Cortex of kidney (tissue), 1 donor: ENCODE measurements around the gene CSMD2.

ENCODE experiments used
- DNase-seq: peaks from one replicate; lab custom pipeline; 2025; lab: John Stamatoyannopoulos, UW

The CSMD2 gene

DNA sequence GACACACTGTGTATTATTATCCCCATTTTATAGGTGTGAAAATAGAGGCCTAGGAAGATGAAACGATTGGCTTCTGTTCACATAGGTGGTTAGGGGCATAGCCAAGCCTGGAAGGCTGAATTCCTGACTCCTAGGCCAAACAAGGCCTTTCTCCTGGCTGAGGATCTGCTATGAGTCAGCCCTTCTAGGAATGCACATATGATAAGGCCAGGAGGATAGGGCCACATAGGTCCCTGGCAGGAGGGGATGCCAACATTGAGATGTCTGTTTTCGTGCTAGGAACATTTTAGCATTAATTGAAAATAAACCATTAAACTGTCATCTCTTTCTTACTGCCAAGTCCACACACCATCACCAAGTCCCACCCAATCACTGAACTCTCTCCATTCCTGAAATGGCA, 9.2 kb downstream of the CSMD2 start:
- no peak for DNase-seq

DNA sequence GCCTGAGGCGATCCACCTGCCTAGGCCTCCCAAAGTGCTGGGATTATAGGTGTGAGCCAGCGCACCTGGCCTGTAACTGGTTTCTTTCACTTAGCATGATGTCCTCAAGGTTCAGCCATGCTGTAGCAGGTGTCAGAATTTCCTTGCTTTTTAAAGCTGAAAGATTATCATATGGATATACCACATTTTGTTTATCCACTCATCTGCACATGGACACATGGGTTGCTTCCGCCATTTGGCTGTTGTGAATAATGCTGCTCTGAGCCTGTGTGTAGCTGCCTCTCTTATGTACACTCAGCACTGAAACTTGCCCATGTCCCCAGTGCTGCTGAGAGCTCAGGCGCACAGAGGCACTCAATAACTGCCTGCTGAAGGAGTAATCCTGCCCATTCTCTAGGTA, 11.8 kb downstream of the CSMD2 start:
- no peak for DNase-seq

DNA sequence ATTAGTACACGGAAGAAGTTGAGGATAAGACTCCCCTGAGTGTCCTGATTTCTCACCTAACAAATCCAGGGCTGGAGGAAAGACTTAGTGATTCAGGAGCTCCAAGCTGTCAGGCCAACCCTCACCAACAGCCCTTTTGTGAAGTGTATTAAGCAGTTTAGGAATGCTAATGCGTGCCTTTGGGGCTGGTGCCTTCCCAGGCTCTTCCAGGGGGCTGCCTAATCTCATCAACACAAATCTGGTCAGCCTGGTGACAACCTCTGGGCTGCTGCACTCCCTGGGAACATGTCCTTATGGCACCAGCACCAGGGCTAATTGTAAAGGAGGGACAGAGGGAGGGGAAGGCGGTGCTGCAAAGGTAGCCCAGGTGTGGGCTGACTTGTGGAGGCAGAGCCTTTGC, 15.5 kb downstream of the CSMD2 start:
- DNase-seq: no peak

DNA sequence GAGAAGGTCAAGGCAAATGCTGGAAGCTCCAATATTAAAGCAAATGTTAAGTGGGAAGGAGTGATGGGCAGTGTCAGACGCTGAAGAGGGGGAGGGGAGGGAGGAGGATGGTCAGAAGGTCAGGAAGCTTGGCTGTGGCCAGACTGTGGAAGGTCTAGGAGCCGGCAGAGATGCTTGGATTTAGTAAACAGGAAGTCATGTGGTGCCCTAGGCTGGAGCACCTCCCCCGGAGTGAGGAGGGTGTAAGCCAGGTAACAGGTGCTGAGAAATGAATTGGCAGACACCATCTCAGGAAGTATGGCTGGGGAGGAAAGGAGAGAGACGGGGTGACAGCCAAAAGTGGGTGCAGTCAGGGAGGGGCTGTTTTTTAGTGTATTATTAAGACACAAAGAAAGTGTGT, 17.7 kb downstream of the CSMD2 start:
- no peak for DNase-seq

DNA sequence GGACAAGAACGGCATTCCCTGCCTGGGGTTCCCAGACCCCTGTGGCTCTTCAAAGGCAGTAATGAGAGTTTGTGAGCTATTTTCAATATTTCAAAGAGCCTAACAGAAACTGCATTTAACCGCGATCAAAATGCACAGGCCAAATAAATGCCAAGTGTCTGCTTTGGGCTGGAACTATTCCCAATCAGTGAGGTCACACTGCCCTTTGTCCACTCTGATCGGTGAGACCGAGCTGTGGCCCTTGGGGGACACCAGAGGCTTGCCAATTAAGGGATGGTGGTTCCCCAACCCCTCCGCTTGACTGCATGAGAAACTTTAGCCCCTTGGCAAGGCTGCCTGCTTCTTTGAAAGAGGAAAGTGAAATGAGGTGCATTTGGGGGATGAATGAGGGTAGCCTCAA, 20.3 kb downstream of the CSMD2 start:
- DNase-seq: no peak

DNA sequence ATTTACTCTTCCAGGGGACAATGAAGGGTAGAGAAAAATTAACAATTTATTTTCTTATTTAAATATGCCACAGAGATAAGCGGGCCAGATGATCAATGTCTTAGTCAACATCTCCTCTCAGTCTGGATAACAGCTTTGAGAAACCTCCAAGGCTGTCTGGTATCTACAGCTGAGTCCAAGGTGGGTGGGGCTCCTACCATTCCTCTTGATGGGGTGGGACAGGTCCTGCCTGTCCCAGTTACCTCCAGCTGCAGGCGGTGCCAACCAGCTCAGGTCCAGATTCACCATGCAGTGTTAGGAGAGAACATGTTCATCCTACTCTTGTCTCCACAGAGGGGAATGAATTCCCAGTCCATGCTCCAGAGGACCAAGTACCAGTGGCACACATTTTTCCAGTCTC, 21.1 kb downstream of the CSMD2 start:
- no peak for DNase-seq

DNA sequence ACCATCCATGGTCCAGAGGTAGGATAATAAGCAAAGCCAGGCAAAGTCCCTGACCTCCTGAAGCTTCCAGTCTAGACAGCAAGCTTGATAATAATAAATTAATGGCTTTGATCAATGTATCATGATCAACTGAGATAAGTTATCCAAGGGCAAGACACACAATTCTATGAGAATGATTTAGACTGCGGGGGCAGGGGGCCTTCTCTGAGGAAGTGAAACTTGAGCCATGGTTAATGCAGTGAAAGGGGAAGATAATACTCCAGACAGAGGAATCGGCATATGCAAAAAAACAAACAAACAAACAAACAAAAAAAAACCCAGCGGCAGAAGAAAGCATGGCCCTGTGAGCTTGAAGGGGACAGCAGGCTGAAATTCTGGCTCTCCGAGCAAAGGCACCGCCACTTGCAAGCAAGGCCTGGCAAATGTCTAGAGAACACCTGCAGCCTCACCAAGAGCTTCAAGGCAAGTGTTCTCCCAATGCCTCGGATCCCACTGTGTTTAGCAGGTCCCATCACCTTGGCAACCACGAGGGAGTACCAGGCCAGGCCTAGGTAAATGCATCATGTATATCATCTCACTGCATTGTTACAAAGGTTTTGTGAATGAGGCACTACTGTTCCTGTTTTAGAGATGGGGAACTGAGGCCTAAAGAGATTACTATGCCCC, 24.9 kb downstream of the CSMD2 start:
- no peak for DNase-seq

DNA sequence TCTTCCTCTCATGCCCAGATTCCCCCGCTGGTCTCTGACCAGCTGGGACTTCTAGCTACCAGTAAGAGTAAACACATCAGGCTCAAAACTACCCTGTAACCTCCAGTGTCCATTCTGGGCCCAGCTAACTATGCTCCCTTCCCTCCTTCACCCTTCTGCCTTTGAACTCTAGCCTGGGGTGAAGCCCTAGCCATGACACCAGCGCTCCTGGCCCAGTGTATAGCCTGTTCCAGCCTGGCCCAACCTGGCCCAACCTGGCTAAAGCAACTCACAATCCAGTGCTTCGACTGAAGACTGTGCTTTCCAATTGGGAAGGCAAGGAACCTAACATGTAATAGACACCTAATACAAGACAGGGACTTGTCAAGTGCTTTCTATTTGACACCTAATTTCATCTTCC, 27.6 kb downstream of the CSMD2 start:
- DNase-seq: no peak

DNA sequence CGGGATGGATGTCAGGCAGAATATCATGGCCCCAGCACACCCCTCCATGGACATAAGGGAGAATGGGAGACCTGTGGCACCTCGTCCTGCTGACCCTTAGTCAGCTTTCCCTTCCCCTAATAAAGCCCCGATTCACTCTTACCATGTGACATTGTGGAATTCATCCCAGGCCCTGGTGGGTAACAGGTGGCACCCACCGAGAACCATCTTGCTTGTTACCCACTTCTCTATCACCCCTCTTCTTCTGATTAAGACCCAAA, 32.9 kb downstream of the CSMD2 start:
- no peak for DNase-seq

DNA sequence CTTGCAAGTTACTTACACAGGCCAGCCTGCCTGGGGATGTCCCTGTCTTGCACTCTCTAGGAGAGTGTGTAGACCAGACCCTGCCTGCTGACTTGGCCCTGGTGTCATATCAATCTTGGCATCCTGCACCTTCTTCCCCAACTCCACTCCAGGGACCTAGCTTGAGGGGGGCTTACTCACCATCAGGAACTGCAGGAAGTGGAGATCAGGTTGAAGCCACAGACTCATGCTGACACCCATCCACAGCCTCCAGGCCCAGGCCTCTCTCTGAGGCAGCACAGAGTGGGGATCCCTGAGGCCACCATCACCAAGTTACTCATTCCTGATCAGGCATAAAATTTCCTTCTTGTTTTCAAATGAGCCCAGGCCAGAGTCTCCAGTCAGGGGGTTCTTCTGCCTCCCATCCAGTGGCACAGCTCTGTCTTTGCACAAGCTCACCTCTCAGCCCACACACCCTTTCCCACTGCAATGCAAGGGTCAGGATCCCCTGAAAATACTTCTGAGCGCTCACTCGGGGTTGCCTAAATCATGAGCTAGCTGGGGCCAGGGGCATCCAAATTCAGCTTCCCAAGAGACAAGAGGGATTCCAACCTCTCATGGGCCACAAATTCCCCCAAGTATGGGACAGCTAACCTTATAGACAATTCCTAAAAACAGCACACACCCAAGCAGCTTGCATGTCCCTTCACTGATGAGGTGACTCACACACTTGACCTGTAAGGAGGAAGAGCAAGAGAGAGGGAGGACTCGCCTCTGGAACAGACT, 33.5 kb downstream of the CSMD2 start:
- DNase-seq: no peak

DNA sequence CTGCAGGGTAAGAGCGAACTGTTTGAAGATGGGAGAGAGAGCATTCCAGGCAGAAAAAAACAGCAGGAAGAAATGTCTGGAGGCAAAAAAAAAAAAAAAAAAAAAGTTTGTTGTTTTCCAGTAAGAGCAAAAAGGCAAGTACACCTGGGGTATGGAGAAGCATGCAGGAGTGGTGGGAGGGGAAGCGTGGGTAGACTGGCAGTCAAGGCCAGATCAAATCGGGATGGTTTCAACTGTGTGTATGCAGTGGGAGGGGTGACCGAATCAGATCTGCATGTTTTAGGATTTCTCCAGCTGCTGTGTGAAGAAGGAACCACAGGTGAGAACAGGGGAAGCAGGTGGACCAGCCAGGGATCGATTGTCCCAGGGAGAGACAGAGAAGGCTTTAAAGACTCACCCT, 34.7 kb downstream of the CSMD2 start:
- DNase-seq: no peak

DNA sequence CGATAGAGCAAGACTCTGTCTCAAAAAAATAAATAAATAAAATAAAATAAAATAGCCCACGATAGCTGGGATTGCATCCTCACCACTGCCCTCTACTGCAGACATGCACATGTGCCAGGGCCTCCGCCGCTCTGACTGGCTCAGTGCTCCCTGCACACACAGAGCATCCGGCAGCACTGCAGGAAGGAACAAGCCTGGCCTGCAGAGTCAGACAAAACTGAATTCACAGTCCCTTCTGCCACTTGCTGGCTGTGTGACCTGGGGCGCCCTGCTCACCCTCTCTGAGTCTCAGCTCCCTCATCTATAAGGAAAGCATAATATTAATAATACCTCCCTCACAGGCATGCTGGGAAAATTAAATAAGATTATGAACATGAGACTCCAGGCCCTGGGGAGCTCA, 35.4 kb downstream of the CSMD2 start:
- DNase-seq: no peak

DNA sequence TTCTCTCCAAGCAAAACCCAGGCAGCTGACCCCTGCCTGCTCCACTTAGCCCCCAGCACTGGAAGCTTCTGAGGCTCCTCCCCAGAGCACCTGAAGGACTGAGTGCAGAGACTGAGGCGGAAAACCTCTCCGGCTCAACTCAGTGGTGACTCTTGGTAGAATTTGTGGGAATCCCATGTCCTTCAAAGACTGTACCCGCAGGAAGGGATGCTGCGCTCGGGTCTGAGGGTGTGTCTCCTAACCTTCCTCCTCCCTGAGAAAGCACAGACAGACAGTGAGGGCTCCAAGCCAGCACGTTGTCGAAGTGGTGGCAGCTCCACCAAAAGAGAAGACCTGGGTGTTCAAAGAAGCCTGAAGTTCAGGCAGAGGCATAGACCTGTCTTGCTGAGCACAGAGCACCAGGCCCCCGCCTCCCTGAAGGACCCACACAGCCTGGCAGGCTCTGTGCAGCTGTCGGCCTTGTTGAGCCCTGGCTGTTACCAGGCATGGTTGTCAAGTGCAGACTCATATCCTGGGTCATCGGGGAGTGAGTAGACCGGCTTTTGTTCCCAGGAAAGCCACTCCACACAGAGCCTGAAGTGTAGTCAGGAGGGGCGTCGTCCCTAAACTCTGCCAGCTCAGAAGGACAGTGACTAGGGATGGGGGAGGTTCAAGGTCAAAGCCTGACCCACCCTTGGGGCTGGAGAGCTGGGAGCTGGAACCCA, 36.7 kb downstream of the CSMD2 start:
- no peak for DNase-seq

DNA sequence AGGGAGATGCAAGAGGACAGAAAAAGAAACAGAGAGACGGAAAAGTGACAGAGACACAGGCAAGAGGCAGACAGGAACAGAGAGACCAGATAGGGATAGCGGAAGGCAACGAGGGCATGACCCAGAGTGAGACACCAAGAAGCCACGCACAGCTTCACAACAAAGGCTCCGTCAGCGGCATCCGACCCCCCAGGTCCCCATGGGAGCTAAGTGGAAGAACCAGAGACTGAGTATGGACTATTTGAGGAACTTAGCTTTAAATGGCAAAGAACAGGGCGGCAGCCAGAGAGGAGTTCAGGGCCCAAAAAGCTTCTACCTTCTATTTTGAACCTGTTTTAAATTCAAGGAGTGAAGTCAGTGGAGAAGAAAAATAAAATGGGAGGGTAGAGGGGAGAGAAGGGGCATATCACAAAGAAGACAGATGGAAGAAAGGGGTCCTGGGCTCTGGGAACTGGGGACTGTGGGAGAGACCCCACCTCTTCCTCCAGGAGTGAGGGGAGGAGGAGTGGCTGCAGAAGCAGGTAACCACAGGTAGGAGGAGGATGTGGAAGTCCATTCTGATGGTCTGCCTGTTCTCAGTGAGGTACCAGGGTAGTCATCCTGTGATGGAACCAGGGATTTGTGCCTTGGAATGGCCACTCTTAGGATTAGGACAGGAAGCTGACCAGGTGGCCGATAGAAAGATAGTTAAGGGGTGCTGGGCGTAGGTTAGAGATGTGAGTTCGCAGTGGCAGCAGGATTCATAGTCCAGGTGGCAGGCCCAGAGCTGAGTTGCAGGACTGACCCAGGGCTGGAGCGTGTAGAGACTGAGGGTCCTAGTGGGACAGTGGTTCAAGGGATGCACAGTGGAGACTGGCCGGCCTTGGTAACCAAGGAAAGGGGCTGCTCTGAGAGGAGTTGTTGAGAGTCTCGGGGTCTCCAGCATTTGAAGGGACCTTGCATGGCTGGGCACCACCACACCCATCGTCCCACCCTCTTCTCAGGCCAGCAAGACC, 37.7 kb downstream of the CSMD2 start:
- DNase-seq: no peak

DNA sequence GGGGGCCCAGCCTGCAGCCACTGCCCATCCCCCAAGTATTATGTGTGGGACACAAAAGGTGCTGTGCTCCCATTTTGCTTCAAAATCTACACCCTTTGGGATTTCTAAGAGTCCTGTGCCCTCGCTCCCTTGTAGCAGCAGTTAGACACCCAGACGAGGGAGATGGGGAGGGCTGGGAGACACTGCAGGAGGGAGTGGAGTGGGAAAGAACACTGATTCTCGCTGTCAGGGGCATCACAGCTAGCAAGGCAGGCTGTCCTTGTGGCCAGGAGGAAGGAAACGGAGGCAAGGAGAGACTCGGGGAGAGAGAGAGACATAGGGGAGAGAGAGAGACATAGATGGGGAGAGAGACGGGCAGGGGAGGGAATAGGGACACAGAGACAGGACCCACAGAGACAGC, 38.5 kb downstream of the CSMD2 start:
- no peak for DNase-seq

DNA sequence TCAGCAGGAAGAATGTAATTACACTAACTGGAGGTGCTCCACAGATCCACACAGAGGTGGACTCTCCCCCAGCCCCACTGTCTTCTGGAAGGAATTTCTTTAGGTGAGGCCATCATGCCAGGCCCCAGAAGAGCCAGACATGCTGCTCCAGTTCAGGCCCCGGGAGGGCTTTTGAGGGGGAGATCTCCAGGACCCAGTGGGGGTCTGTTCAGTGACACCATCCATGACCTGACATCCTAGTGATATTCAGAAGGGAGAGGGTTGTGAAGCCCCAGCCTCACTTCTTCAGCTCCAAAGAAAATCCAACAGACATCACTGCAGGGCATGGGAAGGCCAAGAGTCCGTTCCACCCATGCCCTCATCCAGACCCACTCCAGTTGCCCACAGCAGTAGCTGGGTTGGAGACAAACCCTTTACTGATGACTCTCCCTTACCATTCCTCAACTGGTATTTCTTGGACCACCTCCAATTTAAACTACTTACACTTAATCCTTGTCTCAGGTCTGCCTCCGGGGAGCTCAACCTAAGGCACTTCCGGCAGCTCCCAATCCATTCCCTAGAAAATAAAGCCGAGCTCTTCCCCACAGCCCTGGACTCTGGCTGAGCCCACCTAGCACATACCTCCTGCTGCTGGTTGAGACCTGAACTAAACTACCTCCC, 39.2 kb downstream of the CSMD2 start:
- DNase-seq: no peak

DNA sequence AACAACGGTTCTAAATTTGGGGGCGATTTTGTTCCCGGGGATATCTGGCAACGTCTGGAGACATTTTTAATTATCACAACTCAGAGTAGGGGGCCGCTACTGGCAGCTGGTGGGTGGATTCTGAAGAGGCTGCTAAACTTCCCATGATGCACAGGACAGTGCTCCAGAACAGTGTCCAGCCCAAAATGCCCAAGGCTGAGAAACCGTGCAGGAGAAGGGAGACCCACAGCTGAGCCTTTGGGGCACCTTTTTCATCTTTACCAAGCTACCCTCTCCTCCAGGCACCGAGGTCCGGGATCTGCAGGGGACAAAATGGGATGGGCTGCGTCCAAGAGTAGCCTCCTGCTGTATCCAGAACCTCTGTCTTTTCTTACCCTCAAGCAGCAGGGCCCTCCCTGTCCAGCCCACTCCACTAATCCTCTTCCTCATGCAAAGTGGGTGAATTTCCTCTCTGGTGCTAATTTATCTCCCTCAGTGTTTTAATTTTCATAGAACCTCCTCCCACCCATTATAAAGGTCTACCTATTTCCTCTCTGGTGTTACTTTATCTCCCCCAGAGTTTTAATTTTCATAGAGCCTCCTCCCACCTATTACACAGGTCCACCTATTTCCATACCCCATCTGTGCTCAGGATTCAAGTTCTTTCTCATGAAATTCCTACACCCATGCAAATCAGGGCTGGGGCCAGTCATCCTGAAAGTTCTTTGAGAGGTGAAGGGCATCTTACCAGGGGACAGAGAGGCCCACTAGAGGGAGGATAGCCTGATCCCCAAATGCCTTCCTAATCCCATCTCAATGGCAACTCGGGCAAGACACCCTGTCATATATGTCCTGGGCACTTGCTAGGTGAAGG, 42.7 kb downstream of the CSMD2 start:
- no peak for DNase-seq

DNA sequence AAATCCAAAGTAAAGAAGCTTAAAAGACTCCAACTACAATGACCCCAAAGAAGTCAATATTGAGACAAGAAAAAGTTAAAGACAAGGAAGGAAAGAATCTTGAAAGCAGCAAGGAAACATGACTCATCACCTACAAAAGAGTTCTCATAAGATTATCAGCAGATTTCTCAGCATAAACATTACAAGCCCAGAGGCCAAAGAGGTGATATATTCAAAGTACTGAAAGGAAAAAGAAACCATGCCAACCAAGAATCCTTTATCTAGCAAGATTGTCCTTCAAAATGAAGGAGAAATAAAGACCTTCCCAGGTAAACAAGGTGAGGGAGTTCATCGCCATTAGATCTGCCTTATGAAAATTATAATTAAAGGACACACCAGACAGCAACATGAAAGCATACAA, 49.8 kb downstream of the CSMD2 start:
- DNase-seq: no peak

DNA sequence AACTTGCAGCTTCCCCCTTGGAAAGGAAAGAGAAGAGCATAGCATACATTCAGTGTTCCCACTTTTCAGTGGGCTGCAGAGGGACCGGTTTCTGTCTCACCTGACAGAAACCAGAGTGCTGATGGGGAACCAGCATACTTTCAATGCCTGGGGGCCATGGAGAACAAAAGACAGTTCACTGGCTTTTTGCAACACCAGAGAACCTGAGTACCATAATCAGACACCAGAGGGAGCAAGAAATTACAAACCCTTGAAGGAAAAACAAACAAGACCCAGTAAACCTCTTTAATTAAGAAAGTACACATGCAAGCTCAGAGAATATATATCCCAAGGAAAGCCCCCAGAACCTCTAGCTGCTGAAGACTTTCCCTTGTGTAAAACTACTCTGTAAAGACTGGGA, 51.1 kb downstream of the CSMD2 start:
- DNase-seq: no peak

DNA sequence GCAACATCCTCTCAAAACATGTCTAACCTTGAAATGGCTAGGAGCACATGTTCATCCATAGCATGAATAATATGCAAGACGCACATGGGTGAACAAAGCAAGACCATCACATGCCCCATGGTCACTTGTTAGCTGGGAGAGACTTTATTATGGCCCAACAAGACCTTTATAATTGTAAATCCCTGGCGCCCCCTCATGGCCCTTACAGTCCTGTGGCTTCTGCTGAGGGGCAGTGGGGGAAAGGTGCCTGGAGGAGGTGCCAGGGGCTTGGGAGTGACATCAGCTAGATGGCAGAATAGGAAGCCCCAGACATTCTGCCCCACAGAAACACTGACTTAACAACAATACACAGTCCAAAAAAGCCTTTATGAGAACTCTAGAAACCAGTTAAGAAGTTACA, 51.7 kb downstream of the CSMD2 start:
- DNase-seq: no peak

DNA sequence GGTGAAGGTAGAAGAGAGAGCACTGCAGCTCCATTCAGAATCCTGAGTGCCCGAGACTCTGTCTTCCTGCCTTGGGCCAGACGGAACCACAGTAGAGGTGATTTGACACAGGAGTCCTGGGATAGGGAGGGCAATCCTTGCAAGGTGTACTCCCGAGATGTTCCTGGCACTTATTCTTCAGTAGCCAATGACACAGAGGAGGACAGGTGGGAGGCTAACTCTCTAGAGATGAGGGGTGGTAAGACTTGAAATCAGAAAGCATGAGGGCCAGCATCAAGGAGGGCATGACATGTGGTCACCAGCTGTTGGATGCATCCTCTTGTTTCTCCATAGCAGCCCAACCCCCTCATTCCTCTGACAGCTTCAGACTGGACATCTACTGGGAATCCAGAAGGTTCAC, 56.3 kb downstream of the CSMD2 start:
- no peak for DNase-seq
